Bone marrow (tissue), 2 donors: ENCODE results near the gene SLC12A5.

Source experiments
- DNase-seq, 2 donors: peaks; one replicate each; lab custom pipeline; 2025; lab: John Stamatoyannopoulos, UW

SLC12A5 gene

DNA sequence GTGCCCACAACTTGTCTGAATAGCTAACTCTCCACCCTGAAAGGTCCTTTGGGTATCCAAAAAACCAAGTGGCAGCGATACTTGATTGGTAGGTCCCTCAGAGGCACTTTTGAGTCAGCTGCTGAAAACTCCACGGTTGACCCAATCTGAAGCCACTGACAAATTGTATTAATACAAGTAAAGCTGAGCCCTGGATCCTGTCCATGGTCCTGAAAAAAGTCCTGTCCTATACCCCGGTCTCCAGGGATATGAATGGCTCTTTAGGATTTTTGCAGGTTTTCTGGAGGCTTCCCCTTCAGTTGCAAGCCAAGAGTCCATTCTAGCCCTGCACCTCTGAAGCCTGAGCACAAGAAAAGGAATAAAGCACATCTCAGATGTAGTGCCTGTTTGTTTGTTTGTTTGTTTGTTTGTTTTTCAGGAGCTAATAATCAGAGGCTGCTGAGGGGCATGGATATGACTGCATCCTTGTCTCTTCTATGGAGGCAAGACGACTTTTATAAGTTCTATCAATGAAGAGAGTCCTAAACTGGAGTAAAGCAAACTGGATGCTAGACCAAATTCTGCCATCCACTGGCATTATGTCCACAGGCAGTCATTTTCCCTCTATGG is 1.7 kb upstream of the SLC12A5 start:
- no peak for DNase-seq

DNA sequence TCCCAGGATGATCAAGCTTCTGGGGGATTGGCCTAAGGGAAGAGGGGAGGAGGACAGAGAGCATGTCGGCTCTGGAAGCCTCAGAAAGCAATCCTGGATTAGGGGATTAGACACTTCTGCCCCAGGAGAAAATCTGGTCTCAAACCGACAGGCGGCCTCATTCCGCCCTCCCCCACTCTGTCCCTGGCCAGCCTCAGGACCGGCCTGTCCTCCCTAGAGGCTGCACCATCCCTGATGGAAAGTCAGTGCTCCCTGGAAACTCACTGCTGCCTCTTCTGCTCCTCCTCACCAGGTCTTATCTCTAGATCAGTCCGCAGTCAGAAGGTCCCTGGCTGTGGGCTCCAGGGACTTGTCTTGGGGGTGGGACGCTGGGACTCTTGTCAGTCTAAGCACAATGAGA is 905 bp upstream of the SLC12A5 start:
- DNase-seq, result no peak

DNA sequence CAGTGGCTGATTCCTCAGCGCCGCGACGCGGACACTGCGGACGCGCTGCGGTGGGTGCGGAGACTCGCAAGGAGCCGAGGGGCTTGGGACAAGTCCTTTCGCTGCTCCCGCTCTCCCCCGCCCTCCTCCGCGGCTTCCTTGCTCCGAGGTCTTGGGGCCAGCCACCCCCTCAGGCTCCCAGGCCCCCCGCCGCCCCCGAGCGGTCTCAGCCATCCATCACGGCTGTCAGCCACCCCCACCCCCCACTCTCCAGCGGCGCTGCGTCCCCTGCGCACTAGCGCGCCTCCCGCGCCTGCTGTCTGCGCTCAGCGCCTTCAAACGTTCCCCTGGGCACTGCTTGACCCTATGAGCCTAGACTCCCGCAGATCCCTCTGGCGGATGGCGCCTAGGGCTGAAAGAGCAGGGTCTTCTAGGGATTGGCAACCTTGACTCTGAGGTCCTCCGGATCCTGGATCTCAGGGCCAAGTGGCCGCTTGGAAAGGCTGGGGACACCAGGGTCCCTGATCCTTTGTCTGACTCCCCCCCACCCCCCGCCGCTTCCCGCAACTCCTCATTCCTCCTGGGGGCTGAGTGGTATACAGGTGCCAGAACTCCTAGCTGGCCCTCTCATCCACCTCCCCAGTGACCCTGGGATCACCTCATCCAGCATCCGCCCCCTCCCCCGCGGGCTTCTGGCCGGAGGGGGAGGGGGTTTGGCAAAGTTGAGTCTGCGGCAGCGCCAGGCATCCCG is 1.4 kb downstream of the SLC12A5 start:
- DNase-seq, result no peak

DNA sequence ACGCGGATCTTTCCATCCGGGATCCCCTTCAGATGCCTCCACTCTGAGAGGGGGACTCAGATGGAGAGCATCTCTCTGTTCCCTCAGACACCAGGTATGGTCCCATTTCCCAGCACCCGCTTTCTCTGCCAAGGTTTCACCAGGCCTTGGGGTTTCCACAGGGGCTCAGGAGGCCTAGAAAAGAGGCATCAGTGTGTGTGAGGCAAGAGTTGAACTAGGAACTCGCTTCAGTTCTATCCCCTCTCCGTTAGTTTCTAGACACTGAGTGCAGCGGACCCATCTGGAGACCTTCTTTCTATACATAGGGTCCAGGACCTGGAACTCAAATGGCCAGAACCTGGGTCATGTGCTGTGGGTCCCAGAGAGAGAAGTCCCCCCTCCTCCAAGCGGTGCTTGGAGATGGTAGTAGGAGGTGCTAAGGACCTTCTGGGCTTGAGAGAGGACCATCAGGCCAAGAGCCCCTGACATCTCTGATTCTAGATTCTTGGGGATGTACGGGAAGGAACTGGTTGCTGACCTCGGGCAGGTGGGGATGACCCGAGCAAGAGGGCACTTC is 2.1 kb downstream of the SLC12A5 start:
- no peak for DNase-seq

DNA sequence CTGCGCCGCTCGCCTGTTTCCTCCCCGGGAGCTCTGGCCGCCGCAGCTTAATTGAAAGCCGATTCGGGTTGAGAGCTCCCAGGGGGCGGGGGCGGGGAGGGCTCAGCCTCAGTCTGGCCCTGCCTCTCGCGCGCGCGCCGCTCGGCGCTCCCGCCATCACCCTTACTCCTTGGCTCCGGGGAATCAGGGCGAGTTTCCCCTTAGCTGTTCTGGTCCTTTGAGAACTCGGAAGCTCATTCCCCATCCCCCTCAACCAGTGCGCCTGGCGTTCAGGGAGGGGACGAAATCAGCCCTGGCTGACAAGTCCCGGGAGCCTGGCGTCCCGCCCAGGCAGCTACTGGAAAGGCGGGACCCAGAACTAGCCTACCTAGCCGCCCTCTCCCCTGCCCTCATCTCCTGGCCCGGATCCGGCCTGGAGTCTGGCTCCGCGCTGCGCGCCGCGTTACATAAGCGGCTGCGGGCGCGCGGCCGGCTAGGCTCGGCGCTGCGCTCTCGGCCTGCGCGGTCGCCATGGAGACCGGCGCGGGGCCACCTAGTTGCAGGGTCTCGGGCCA is 2.8 kb downstream of the SLC12A5 start:
- no peak for DNase-seq

DNA sequence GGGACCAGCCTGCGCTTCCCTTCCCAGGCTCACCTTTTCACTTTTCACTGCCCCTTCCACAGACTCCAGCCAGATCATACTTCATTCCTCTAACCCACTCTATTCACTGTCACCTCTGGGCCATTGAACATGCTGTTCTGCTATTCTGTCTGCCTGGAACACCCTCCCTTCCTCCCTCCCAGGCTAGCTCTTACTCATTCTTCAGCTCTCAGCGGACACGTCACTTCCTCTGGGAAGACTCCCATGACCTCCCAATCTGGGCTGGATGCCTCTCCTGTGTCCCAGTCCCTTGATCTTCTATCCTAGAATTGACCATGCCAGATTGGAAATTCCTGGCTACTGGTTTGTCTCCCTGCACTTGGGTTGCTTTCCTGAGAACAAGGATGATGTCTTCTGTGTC is 5.0 kb downstream of the SLC12A5 start:
- DNase-seq, result no peak

DNA sequence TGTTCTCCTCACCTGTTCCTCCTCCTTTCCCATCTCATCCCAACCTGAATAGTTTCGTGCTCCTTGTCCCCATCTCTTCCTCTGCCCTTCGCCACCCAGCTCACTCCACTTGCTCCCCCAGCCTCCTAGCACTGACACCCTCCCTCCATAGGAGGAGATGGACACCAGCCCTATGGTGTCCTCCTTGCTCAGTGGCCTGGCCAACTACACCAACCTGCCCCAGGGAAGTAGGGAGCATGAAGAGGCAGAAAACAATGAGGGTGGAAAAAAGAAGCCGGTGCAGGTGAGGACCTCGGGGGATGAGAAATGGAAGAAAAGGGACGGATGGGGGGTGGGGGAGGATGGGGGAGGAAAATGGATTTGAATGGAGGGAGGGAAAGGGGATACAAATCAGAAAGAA is 6.2 kb downstream of the SLC12A5 start:
- DNase-seq, result no peak

DNA sequence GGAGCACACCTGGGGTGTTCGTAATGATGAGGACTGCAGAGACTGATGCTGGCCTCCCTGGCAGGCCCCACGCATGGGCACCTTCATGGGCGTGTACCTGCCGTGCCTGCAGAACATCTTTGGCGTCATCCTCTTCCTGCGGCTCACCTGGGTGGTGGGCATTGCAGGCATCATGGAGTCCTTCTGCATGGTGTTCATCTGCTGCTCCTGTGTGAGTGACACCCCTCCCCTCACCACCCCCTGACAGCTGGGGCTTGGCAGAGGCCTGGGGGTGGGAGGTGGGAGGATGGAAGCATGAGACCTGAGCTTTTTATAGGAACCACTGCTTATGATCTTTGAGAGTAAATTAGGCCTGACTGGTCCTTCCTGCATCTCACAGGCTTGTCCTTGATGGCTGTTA is 6.7 kb downstream of the SLC12A5 start:
- DNase-seq, result no peak

DNA sequence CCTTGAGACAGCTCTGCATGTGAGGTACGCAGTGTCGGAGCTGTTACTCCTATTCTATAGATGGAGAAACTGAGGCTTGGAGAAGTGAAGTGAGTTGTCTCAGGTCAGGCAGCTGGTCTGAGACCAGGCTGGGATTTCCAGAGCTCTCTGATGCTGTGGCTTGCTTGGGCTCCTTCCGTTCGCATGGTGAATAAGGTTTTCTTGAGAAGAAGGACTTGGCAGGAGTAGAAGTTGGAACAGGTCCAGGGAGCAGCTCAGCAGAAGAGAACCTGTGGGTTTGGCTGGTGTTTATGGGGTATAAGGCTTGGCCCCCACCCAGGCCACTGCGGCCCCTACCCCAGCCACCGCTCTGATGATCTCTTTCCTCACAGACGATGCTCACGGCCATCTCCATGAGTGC is 7.4 kb downstream of the SLC12A5 start:
- DNase-seq, result no peak

DNA sequence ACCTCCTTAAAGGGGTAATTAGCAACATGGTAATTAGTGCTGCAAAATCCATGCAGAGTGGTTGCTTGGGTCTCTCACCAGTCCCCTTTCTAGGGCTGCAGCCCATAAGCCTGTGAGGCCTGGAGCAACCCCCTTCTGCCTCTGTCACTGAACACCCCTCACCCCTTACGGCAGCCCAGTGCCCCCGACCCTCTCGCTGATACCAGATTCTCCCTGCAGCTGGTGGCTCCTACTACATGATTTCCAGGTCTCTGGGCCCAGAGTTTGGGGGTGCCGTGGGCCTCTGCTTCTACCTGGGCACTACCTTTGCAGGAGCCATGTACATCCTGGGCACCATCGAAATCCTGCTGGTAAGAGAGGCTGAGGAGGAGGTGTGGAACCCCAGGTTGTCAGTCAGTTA is 8.0 kb downstream of the SLC12A5 start:
- DNase-seq, result no peak

DNA sequence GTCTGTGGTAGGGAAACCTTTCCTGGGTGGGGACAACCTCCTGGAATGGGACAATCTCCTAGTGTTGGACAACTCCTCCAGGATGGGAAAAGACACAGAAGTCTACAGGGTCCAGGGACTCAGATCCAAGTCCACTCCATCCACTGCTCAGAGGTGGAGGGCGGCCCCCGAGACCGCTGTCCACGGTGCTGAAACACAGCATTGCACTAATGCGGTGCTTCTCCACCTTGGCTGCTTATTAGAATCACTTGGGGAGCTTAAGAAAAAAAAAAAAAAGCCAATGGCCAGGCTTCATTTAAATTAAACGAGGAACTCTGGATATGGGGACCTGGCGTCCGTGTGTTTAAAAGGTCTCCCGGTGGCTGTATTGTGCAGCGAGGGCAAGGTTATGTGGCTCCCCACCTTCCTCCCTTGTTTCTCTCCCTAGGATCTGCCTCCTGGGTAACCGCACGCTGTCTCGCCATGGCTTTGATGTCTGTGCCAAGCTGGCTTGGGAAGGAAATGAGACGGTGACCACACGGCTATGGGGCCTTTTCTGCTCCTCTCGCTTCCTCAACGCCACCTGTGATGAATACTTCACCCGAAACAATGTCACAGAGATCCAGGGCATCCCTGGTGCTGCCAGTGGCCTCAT is 12.0 kb downstream of the SLC12A5 start:
- no peak for DNase-seq

DNA sequence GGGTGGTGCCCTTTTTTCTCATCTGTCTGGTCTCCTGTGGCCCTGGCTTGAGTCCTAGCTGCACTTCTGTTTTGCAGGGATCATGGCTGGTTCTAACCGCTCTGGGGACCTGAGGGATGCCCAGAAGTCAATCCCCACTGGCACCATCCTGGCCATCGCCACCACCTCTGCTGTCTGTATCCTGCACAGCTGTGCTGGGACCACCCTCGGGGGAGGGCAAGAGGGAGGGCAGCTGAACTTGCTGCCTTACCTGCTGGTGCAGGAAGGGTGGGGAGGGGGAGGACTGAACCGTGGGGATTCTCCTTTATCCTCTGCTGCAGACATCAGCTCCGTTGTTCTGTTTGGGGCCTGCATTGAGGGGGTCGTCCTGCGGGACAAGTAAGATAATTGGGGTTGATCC is 14.5 kb downstream of the SLC12A5 start:
- DNase-seq, result no peak

DNA sequence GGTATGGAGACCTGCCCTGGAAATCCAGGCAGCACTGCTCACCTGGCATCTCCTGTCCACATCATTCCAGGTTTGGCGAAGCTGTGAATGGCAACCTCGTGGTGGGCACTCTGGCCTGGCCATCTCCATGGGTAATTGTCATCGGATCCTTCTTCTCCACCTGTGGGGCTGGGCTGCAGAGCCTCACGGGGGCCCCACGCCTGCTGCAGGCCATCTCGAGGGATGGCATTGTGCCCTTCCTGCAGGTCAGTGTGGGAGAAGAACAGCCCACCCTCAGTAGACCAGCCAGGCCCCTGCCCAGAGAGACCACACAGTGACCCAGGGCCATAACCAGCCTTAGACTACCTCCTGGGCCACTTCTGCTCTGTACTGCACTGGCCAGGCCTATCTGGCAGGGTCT is 15.9 kb downstream of the SLC12A5 start:
- no peak for DNase-seq

DNA sequence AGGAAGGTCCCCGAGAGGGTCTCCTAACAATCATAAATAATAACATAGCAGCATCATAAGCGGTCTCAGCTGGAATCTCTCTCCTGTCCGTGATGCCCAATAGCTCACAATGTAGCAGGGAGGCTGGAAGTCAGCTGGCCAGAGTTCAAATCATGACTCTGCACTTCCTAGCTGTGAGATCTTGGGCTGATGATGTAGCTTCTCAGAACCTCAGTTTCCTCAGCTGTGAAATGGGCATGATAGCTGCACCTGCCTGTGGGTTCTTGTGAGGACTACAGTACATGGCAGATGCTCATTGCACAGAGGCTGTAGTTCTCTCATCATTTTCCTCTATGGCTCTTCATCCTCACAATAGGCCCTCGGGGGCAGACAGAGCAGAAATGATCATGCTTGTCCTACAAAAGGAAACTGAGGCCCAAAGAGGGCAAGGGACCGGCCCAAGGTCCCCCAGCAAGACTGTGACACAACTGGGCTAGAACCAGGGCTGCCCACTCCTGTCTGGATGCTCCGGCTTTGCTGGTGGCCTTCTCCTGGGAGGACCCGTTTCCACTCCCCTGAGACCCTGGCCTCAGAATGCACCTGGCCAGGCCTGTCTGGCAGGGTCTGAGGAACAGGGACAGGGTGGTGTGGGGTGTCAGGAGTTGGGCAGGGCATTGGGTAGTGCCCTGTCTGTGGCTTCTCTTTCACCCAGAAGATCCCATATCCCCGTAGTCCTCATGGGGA is 17.7 kb downstream of the SLC12A5 start:
- no peak for DNase-seq

DNA sequence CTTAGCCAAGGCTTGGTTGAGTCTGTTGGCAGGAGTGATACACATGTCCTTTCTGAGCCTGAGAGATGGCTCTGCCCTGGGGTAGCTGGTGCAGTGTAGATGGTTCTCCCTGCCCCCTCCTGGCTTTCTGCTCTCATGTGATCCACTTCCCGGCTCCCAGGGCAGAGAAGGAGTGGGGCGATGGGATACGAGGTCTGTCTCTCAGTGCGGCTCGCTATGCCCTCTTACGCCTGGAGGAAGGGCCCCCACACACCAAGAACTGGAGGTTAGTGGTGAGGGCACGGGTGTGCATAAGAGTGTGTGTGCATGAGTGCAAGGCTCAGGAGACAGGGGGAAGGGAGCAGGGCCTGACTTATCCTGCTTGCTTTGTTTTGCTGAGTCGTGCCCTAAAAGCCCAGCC is 18.8 kb downstream of the SLC12A5 start:
- DNase-seq, result no peak

DNA sequence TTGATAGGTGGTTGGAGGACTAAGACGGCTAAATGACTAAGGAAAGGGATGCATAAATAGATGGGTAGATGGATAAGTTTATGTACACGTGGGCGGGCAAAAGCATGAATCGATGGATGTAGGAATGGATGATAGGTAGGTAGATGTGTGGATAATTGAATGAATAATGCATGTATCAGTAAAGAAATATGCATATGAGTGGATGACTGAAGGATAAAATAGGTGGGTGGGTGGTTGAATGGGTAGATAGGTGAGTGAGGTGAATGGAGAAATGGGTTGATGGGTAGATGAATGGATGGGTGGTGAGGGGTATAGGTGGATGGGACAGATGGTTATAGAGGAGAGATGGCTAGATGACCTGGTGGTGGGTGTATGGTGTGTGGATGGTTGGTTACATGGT is 20.2 kb downstream of the SLC12A5 start:
- DNase-seq, result no peak

DNA sequence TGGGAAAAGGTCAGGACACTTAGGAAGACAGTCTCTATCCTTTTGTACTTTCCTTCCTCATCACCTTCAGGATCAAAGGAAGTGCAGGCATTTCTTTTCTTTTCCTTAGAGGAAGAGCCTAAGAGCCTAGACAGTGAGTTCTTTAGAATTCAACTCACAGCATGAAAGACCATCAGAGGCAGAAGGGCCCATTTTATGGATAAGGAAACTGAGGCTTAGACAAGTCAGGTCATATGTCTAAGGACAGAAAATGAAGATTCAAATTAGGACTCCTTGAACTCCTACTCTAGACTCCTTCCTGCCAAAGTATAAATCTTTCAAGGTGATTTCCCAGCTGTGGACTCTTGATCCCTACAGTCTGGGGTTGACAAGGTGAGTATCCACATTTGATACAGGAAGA is 20.8 kb downstream of the SLC12A5 start:
- no peak for DNase-seq

DNA sequence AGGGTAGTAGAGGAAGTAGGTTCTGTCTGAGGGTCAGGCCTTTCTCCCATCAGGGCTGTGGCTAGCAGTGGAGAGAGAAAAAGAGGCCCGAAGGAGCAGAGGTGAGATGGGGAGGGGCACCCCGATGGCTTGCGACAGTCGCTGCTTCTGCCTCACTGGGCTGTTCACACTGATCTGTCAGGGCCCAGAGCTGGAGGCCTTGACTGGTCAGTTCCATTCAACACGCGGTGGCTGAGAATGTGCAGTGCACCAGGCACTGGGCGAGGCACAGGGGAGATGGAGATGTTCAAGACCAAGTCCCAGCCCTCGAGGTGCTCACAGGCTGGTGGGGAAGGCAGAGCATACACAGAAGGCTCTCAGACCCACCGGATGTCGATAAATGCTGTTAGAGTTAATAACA is 21.4 kb downstream of the SLC12A5 start:
- DNase-seq, result no peak

DNA sequence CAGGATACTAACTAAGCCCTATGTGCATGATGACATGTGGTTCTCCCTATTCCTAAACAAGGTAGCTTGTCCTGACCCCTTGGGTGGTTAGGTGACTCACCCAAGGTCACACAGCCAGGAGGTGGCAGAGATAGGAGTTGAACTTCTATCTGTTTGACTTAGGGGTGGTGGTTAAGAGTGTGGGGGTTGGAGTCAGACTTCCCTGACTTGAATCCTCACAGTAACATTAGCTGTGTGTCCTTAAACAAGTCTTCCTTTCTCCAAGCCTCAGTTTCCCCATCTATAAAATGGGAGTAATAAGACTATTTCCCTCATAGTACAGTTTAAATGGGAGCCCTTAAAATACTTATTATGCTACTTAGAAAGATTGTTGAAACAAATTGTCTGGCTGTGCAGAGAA is 21.9 kb downstream of the SLC12A5 start:
- DNase-seq, result no peak

DNA sequence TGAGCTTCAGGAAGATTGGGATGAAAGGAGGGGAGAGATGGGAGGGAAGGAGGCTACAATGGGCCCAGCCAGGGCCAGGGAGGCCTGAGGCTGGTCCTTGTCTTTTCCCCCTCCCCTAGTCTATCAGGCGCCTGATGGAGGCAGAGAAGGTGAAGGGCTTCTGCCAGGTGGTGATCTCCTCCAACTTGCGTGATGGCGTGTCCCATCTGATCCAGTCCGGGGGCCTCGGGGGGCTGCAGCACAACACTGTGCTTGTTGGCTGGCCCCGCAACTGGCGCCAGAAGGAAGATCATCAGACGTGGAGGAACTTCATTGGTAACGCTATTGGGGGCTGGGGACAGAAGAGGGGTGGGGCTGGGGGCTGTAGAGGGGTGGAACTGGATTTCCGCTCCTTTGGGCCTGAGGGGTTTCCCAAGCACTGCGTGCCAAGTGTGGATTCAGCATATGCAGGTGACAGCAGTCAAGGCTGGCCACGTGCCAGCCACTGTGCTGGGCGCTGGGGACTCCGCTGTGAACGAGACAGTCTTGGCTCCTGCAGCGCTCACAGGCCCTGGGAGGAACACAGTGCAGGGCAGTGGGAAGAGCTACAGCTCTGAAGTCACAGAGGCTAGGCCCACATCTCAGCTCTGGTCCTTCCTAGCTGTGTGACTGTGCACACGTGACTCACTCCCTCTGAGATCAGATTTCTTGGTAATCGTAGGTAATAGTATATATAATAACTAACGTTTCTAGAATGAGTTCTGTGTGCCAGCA is 22.7 kb downstream of the SLC12A5 start:
- no peak for DNase-seq

DNA sequence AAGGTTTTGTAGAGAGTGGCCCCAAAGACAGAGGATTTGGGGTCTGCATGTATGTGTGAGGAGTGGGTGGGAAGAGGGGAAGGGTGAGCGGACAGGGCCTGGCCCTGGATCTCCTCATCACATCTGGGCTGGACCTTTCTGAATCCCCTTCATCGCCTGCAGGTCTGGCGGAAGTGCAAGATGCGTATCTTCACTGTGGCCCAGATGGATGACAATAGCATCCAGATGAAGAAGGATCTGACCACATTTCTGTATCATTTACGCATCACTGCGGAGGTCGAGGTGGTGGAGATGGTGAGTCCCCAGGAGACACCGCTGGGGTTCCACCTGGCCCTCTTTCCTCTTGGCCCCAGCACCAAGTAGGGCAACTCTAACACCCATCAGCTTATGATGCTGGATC is 24.4 kb downstream of the SLC12A5 start:
- DNase-seq, result no peak

DNA sequence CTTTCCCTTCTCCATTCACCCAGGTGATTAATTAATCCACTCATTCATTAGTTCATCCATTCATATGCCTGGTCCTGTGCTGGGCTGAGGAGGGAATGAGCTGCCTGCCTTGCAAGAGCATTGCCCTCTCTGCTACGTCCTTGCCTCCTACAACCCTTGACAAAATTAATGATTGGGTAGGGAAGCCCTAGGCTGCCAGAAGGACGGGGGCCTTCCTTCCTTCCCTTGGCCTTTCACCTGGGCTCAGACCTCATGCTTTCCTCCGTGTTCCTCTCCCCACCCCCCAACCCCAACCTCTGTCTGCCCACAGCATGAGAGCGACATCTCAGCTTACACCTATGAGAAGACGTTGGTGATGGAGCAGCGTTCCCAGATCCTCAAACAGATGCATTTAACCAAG is 25.6 kb downstream of the SLC12A5 start:
- no peak for DNase-seq
